Mesendoderm (in vitro differentiated cells): ENCODE data around the gene SSR4.

Experiments used
- DNase-seq: peaks from one replicate; pipeline ENCODE4 v3.0.0; 2013
- H2AK5ac ChIP-seq: 2 replicates; pipeline ENCODE4 v1.6.1; 2013; ENCODE audit warnings: low read length, inconsistent platforms
- H2BK120ac ChIP-seq: 2 replicates; pipeline ENCODE4 v1.6.1; 2013; ENCODE audit warnings: low read depth, mild to moderate bottlenecking, low read length, moderate library complexity, mixed read lengths
- H2BK15ac ChIP-seq: replicated peaks from 2 replicates; pipeline ENCODE4 v1.6.1; 2013; ENCODE audit warnings: low read depth, mild to moderate bottlenecking, moderate library complexity
- H2BK5ac ChIP-seq: 2 replicates; pipeline ENCODE4 v1.6.1; 2013; ENCODE audit warnings: low read length, inconsistent platforms
- H3K18ac ChIP-seq: 2 replicates; pipeline ENCODE4 v1.6.1; 2013; ENCODE audit warnings: mild to moderate bottlenecking, low read length, mixed read lengths
- H3K23ac ChIP-seq: one replicate; pipeline ENCODE4 v1.6.1; 2013; ENCODE audit warnings: low read length
- H3K27ac ChIP-seq: 2 replicates; pipeline ENCODE4 v1.5.1; 2013; ENCODE audit warnings: low read depth, mild to moderate bottlenecking, inconsistent platforms, low read length, moderate library complexity
- H3K27me3 ChIP-seq: 2 replicates; pipeline ENCODE4 v1.6.1; 2013; ENCODE audit warnings: low read length, control low read depth, mild to moderate bottlenecking, inconsistent platforms; ENCODE audit not compliant: insufficient read depth, poor library complexity
- H3K36me3 ChIP-seq: 2 replicates; pipeline ENCODE4 v1.6.1; 2013; ENCODE audit warnings: low read length, inconsistent platforms; ENCODE audit not compliant: control insufficient read depth, insufficient read depth
- H3K4ac ChIP-seq: one replicate; pipeline ENCODE4 v1.6.1; 2013; ENCODE audit warnings: low read depth, mild to moderate bottlenecking, low read length, moderate library complexity
- H3K4me1 ChIP-seq: 2 replicates; pipeline ENCODE4 v1.6.1; 2013; ENCODE audit warnings: low read depth, low read length, inconsistent platforms; ENCODE audit not compliant: control insufficient read depth
- H3K4me2 ChIP-seq: 2 replicates; pipeline ENCODE4 v1.6.1; 2013; ENCODE audit warnings: low read length
- H3K4me3 ChIP-seq: 2 replicates; pipeline ENCODE4 v1.5.1; 2013; ENCODE audit warnings: mild to moderate bottlenecking, low read length
- H3K56ac ChIP-seq: one replicate; pipeline ENCODE4 v1.6.1; 2013; ENCODE audit warnings: low read length
- H3K79me1 ChIP-seq: 2 replicates; pipeline ENCODE4 v1.6.1; 2013; ENCODE audit warnings: low read length, inconsistent platforms
- H3K79me2 ChIP-seq: 2 replicates; pipeline ENCODE4 v1.6.1; 2013; ENCODE audit warnings: mild to moderate bottlenecking, low read length; ENCODE audit not compliant: control insufficient read depth, insufficient read depth
- H3K9ac ChIP-seq: 2 replicates; pipeline ENCODE4 v1.6.1; 2013; ENCODE audit warnings: low read length, inconsistent platforms
- H4K5ac ChIP-seq: one replicate; pipeline ENCODE4 v1.6.1; 2013; ENCODE audit warnings: low read length
- H4K8ac ChIP-seq: one replicate; pipeline ENCODE4 v1.6.1; 2013; ENCODE audit warnings: low read depth, mild to moderate bottlenecking, control low read depth, low read length, moderate library complexity
- WGBS: extraction: QIAGEN DNeasy Blood & Tissue Kit; methylation state at CpG from one replicate; pipeline ENCODE4 v1.1.7; 2013; ENCODE audit warnings: low lambda C conversion rate, missing lambda C conversion rate; ENCODE audit not compliant: insufficient coverage; ENCODE audit errors: extremely low coverage; 5-methylcytosine and 5-hydroxymethylcytosine counted together

Gene SSR4

DNA sequence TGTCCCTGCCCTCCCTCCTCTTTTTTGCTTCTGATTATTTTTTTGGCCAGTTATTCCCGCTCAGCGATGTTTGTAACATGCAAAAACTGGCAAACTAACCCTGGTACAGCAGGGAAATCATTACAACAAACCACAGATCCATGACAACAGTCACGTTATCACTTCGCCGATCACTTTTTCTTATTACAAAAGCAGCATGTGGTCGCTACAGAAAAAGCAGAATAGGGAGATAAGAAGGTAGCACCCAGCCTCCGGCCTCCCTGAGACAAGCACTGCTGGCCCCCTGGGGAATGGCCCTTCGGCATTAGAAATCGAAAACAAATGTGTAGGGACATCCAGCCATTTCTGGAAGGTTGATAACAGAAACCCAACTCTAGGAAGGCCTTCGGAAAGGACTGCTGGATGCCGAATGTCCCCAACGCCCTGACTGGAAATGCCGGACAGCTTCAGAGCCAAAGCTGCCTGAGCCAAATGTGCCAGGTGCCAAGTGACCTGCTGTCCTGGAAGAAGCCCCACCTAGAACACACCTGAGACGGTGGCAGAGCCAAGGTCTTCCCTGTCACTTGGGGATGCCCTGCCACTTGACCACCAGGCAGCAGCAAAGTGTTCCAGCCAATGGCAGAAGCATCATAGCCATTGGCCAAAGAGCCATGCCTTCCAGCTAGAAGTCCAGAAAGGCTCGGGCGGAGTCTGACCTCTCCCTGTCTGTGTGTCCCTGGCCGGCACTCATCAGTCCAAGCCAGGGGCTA, 3.2 kb upstream of the SSR4 start:
- WGBS = no CpG with 5 or more reads among the region's 17 CpGs
- Histone ChIP-seq H2BK120ac (no peak overlapping the region), H3K23ac (no peak overlapping the region), H3K4ac (no peak overlapping the region), H3K4me1 (no peaks in the 10 kb centered on the region), H4K8ac (no peak overlapping the region), H3K27ac (no peak overlapping the region), H3K4me3 (no peak overlapping the region), H3K56ac (no peak overlapping the region), H3K79me1 (peaks cover 2% of the 10 kb centered on the region), H2BK5ac (no peak overlapping the region), H2BK15ac (no peak overlapping the region), H3K79me2 (peaks cover 26% of the 10 kb centered on the region), H3K27me3 (no peaks in the 10 kb centered on the region), H4K5ac (no peak overlapping the region), H3K9ac (no peak overlapping the region), H3K36me3 (no peaks in the 10 kb centered on the region), H2AK5ac (no peak overlapping the region), H3K4me2 (no peak overlapping the region), H3K18ac (no peak overlapping the region)
- no peak for DNase-seq

DNA sequence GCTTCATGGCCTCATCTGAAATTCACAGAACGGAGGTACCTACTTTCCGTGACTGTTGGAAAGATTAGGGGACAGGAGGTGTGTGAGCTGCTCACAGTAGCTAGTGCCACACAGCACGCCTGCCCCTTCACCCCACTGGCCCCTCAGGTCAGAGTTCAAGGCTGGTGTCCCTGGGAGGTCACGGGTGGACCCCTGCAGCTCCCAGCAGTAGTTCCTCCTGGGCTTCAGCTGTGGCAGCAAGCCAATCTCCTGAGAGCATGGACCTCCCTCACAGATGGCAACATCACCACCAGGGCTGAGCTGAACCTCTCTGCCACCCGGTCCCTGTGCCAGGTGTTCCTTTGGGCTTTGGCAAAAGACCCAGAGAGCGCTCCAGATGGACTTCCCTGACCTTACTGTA, 2.1 kb upstream of the SSR4 start:
- Histone ChIP-seq H3K4me1 (no peaks in the 10 kb centered on the region), H3K27ac (no peak overlapping the region), H3K9ac (no peak overlapping the region), H4K8ac (no peak overlapping the region), H3K56ac (no peak overlapping the region), H3K79me2 (peaks cover 26% of the 10 kb centered on the region), H3K23ac (no peak overlapping the region), H3K27me3 (no peaks in the 10 kb centered on the region), H2BK15ac (no peak overlapping the region), H3K36me3 (peaks cover 2% of the 10 kb centered on the region), H2BK5ac (no peak overlapping the region), H3K18ac (no peak overlapping the region), H4K5ac (no peak overlapping the region), H3K79me1 (peaks cover 2% of the 10 kb centered on the region), H2AK5ac (no peak overlapping the region), H3K4me3 (no peak overlapping the region), H3K4ac (no peak overlapping the region), H2BK120ac (no peak overlapping the region), H3K4me2 (no peak overlapping the region)
- no CpG with 5 or more reads among the region's 6 CpGs for WGBS
- DNase-seq = no peak

GRCh38 chrX:153793291-153793690, 1.2 kb upstream of the SSR4 start:
- Histone ChIP-seq H3K18ac (peak overlapping the region; percentile 55), H3K27ac (no peak overlapping the region), H3K4me2 (peak overlapping the region; percentile 87), H3K27me3 (no peaks in the 10 kb centered on the region), H2AK5ac (no peak overlapping the region), H3K79me2 (peaks cover 26% of the 10 kb centered on the region), H4K5ac (no peak overlapping the region), H3K23ac (no peak overlapping the region), H3K4me1 (no peaks in the 10 kb centered on the region), H3K36me3 (peaks cover 3% of the 10 kb centered on the region), H2BK120ac (no peak overlapping the region), H3K4ac (peak overlapping the region; percentile 19), H3K9ac (peak overlapping the region; percentile 80), H2BK5ac (no peak overlapping the region), H3K56ac (peak overlapping the region; percentile 82), H4K8ac (no peak overlapping the region), H2BK15ac (no peak overlapping the region), H3K4me3 (peak overlapping the region; percentile 46), H3K79me1 (peaks cover 2% of the 10 kb centered on the region)
- DNase-seq = peak; percentile 11
- no CpG with 5 or more reads among the region's 7 CpGs for WGBS

DNA sequence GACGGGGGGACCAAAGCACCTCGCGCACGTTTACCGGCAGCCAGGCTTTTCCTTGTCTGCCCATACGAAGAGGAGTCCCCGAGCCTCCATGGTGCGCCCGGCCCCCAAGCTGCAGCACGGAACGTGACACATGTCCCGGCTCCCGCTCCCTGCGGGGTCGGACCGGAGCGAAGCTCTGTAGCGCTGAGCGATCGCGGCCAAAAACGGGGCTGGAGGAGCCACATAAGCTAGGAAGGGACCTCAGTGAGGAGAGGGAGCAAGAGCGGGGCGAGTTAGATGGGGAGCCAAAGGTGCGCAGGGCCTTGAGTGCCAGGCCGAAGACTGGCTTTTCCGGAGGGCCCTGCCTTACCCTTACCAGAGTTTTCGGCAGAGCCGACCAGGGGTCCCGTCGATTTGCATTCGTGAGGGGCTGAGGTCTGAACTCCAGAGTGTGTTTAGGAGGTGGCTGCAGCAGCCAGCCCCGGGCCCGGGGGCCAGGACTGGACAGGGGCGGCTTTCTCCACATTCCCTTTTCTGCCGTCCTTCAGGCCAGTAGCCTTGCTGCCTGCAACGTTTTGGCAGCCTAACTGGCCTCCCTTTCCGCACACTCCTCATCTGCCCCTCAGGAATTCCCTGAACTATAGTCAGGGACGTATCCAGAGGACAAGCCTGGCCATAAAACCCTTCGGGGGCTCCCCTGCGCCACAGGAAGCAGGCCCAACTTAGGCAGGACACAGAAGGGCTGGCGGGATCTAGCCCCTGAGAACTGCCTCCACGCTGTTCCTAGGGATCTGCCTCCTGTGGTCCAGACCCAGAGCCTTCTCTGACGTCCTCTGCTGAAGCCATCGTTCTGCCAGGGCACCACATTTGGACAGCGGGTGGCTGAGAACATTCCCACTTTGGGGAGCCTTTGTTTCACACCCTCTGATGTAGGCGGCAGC, 689 bp downstream of the SSR4 start:
- Histone ChIP-seq H3K27ac (peak overlapping the region; percentile 44), H3K79me2 (peaks cover 26% of the 10 kb centered on the region), H2BK120ac (no peak overlapping the region), H3K36me3 (peaks cover 3% of the 10 kb centered on the region), H3K4me2 (peak overlapping the region; percentile 66), H4K8ac (no peak overlapping the region), H2AK5ac (no peak overlapping the region), H2BK15ac (no peak overlapping the region), H3K79me1 (peaks cover 2% of the 10 kb centered on the region), H3K4me1 (no peaks in the 10 kb centered on the region), H3K18ac (peak overlapping the region; percentile 86), H3K4me3 (peak overlapping the region; percentile 82), H3K23ac (peak overlapping the region; percentile 24), H3K4ac (no peak overlapping the region), H3K56ac (peak overlapping the region; percentile 97), H2BK5ac (no peak overlapping the region), H4K5ac (no peak overlapping the region), H3K9ac (peak overlapping the region; percentile 97), H3K27me3 (no peaks in the 10 kb centered on the region)
- no CpG with 5 or more reads among the region's 47 CpGs for WGBS
- DNase-seq = peak; percentile 8

- no peak overlapping the region for H2BK120ac ChIP-seq
- H2AK5ac ChIP-seq = no peak overlapping the region
- H3K27me3 ChIP-seq = no peaks in the 10 kb centered on the region
- H3K79me1 ChIP-seq = peaks cover 2% of the 10 kb centered on the region
- no peak overlapping the region for H3K4me3 ChIP-seq
- no peak overlapping the region for H2BK5ac ChIP-seq
- H3K4me1 ChIP-seq = no peaks in the 10 kb centered on the region
- no peak overlapping the region for H3K56ac ChIP-seq
- no peak overlapping the region for H3K4me2 ChIP-seq
- no peak overlapping the region for H4K5ac ChIP-seq
- DNase-seq = no peak
- H3K36me3 ChIP-seq = peaks cover 3% of the 10 kb centered on the region
- no peak overlapping the region for H4K8ac ChIP-seq
- H3K79me2 ChIP-seq = peaks cover 25% of the 10 kb centered on the region
- no peak overlapping the region for H3K4ac ChIP-seq
- no CpG with 5 or more reads among the region's 15 CpGs for WGBS
- H3K27ac ChIP-seq = no peak overlapping the region
- H2BK15ac ChIP-seq = no peak overlapping the region
- H3K23ac ChIP-seq = no peak overlapping the region
- no peak overlapping the region for H3K9ac ChIP-seq
- no peak overlapping the region for H3K18ac ChIP-seq
These were observed 3.0 kb downstream of the SSR4 start for GRCh38 chrX:153797415-153798015.
